ENCODE results near the gene GNB1.

- TF ChIP-seq CTCF (IDR thresholded peaks at IDR 0.05) (no peak), POLR2A (IDR thresholded peaks at IDR 0.05) (no peak), POLR2AphosphoS5 (IDR thresholded peaks at IDR 0.05; ENCODE audit: insufficient read depth in 1 of 2, low read depth in 1 of 2) (no peak)
These were observed 43.6 kb downstream of the GNB1 start for GRCh38 chr1:1847061-1847850.

Measured in vagina (tissue), 2 donors.